DND-41 (cell line): Measurements from ENCODE around the gene PAX6.

Source experiments
- ATAC-seq: fragments of 200-7000 bp; cut with Tn5 transposase; 3 replicates; pipeline ENCODE4 v1.9.1; 2021; ENCODE audit warnings: low read depth; ENCODE audit not compliant: insufficient read depth
- DNase-seq: peaks from one replicate; pipeline ENCODE4 v3.0.0-alpha.2; 2020
- H2AFZ ChIP-seq: 2 replicates; pipeline ENCODE4 v1.6.0; 2012; ENCODE audit warnings: low read depth, low read length
- H3K27ac ChIP-seq: 2 replicates; pipeline ENCODE4 v1.5.1; 2012; ENCODE audit warnings: low read length, inconsistent platforms
- H3K27me3 ChIP-seq: fragments of 200-600 bp; sonication (generic); 2 replicates; pipeline ENCODE4 v1.6.0; 2012; ENCODE audit warnings: low read length, mild to moderate bottlenecking, inconsistent platforms; ENCODE audit not compliant: insufficient read depth, poor library complexity
- H3K36me3 ChIP-seq: 2 replicates; pipeline ENCODE4 v1.5.1; 2012; ENCODE audit warnings: low read length, inconsistent platforms; ENCODE audit not compliant: insufficient read depth
- H3K4me1 ChIP-seq: 2 replicates; pipeline ENCODE4 v1.5.1; 2012; ENCODE audit warnings: mild to moderate bottlenecking, low read length; ENCODE audit not compliant: insufficient read depth
- H3K4me2 ChIP-seq: 2 replicates; pipeline ENCODE4 v1.6.0; 2012; ENCODE audit warnings: mild to moderate bottlenecking, moderate library complexity, low read length, inconsistent platforms; ENCODE audit not compliant: insufficient read depth
- H3K4me3 ChIP-seq, 2 experiments: fragments of 200-600 bp in 1 of 2; shearing (Covaris generic) in 1 of 2; 2 replicates each; pipeline ENCODE4 v1.5.1; 2012 to 2016; ENCODE audit warnings: inconsistent platforms in 2 of 2, low read length in 2 of 2, mild to moderate bottlenecking in 2 of 2, low read depth in 1 of 2, moderate library complexity in 1 of 2
- H3K79me2 ChIP-seq: 2 replicates; pipeline ENCODE4 v1.6.0; 2012; ENCODE audit warnings: low read length, inconsistent platforms; ENCODE audit not compliant: insufficient read depth
- H3K9ac ChIP-seq: 2 replicates; pipeline ENCODE4 v1.6.0; 2012; ENCODE audit warnings: low read depth, mild to moderate bottlenecking, inconsistent platforms, low read length, moderate library complexity
- H3K9me3 ChIP-seq: 2 replicates; pipeline ENCODE4 v1.5.1; 2012; ENCODE audit warnings: low read length, moderate library complexity, mild to moderate bottlenecking, inconsistent platforms; ENCODE audit not compliant: insufficient read depth, severe bottlenecking
- H4K20me1 ChIP-seq: 2 replicates; pipeline ENCODE4 v1.6.0; 2012; ENCODE audit warnings: low read length; ENCODE audit not compliant: insufficient read depth
- CTCF ChIP-seq: IDR thresholded peaks from 2 replicates; pipeline ENCODE4 v1.5.1; 2012; ENCODE audit warnings: borderline replicate concordance, low read length, moderate library complexity, mild to moderate bottlenecking; ENCODE audit not compliant: poor library complexity, severe bottlenecking; ENCODE audit errors: extremely low read depth
- EZH2 ChIP-seq: IDR thresholded peaks from 3 replicates; pipeline ENCODE4 v1.6.1; 2012; ENCODE audit warnings: borderline replicate concordance, low read depth, mild to moderate bottlenecking, moderate library complexity, low read length, inconsistent platforms; ENCODE audit not compliant: severe bottlenecking

PAX6 gene

GRCh38 chr11:31817621-31818424 is 6.7 kb upstream of the PAX6 start:
- no peak for DNase-seq
- no peak overlapping the region for H2AFZ ChIP-seq

GRCh38 chr11:31817054-31817620 is 6.0 kb upstream of the PAX6 start:
- no peak overlapping the region for H3K27ac ChIP-seq
- no peak overlapping the region for H3K9ac ChIP-seq
- H3K36me3 ChIP-seq, result no peaks in the 10 kb centered on the region
- no peaks in the 10 kb centered on the region for H4K20me1 ChIP-seq
- no peaks in the 10 kb centered on the region for H3K79me2 ChIP-seq
- H3K4me3 ChIP-seq, result no peak overlapping the region
- peaks cover under 1% of the 10 kb centered on the region for H3K27me3 ChIP-seq
- ATAC-seq (no peak), DNase-seq (no peak)
- H3K9me3 ChIP-seq, result no peaks in the 10 kb centered on the region
- no peak overlapping the region for H3K4me2 ChIP-seq
- TF ChIP-seq CTCF, result no peak
- no peak for TF ChIP-seq EZH2
- no peak overlapping the region for H2AFZ ChIP-seq
- H3K4me1 ChIP-seq, result no peaks in the 10 kb centered on the region

More at GRCh38 chr11:31817621-31818424, 6.7 kb upstream of the PAX6 start:
- no peaks in the 10 kb centered on the region for H3K36me3 ChIP-seq
- no peak overlapping the region for H3K4me3 ChIP-seq
- H3K4me1 ChIP-seq, result no peaks in the 10 kb centered on the region
- ATAC-seq, result no peak
- no peak overlapping the region for H3K9ac ChIP-seq
- H3K27me3 ChIP-seq, result peaks cover 3% of the 10 kb centered on the region
- no peaks in the 10 kb centered on the region for H3K9me3 ChIP-seq
- no peaks in the 10 kb centered on the region for H4K20me1 ChIP-seq
- no peak overlapping the region for H3K27ac ChIP-seq
- no peak overlapping the region for H3K4me2 ChIP-seq
- TF ChIP-seq CTCF, result no peak
- TF ChIP-seq EZH2, result no peak
- no peaks in the 10 kb centered on the region for H3K79me2 ChIP-seq

GRCh38 chr11:31816468-31817053 is 5.4 kb upstream of the PAX6 start:
- H3K9me3 ChIP-seq, result no peaks in the 10 kb centered on the region
- H3K27me3 ChIP-seq, result no peaks in the 10 kb centered on the region
- no peaks in the 10 kb centered on the region for H3K4me1 ChIP-seq
- no peaks in the 10 kb centered on the region for H3K36me3 ChIP-seq
- no peak for DNase-seq
- no peak overlapping the region for H3K27ac ChIP-seq
- no peak overlapping the region for H3K9ac ChIP-seq
- no peak for ATAC-seq
- H2AFZ ChIP-seq, result no peak overlapping the region
- H3K79me2 ChIP-seq, result no peaks in the 10 kb centered on the region
- TF ChIP-seq CTCF, result no peak
- TF ChIP-seq EZH2, result no peak
- no peak overlapping the region for H3K4me3 ChIP-seq
- no peak overlapping the region for H3K4me2 ChIP-seq
- no peaks in the 10 kb centered on the region for H4K20me1 ChIP-seq
